GM18867 (cell line): ENCODE measurements around the gene PSMA7.

Experiments
- ATAC-seq: cut with Tn5 transposase; IDR thresholded peaks from one replicate; pipeline ENCODE4 v1.9.1; 2021; ENCODE audit warnings: mild to moderate bottlenecking, moderate library complexity; ENCODE audit not compliant: unreplicated experiment

The PSMA7 gene

DNA sequence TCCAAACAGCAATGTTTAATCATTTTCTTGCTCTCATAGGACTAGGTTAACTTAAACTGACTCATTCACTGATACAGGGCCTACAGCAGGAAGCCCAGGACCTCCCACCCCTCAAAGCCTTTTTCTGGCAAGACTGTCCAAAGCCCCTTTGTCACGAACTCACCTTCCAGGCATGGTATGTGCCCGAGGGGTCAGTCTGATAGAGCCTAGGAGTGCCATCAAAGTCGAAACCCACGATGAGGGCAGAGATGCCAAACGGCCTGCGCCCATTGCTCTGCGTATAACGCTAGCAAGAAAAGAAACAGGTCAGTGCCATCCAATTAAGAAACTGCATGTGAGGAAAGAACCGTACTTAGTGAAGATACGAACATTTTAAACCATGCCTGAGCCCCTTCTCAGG, 4.3 kb downstream of the PSMA7 start:
- ATAC-seq, result no peak

DNA sequence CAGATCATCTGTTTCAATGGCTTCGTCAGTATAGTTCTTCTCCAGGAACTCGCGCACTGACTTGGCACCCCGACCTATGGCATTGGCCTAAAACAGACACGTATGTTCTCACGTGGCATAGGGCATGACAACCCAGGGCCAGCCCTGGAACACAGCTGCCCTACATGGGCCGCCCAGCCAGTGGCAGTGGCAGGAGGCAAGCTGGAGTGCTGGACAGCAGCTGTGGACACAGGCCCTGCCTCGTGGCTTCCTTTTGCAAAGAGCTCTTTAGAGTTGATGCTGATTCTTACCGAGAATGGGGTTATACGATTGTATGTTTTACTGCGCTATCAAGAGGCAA, 5.0 kb downstream of the PSMA7 start:
- no peak for ATAC-seq

DNA sequence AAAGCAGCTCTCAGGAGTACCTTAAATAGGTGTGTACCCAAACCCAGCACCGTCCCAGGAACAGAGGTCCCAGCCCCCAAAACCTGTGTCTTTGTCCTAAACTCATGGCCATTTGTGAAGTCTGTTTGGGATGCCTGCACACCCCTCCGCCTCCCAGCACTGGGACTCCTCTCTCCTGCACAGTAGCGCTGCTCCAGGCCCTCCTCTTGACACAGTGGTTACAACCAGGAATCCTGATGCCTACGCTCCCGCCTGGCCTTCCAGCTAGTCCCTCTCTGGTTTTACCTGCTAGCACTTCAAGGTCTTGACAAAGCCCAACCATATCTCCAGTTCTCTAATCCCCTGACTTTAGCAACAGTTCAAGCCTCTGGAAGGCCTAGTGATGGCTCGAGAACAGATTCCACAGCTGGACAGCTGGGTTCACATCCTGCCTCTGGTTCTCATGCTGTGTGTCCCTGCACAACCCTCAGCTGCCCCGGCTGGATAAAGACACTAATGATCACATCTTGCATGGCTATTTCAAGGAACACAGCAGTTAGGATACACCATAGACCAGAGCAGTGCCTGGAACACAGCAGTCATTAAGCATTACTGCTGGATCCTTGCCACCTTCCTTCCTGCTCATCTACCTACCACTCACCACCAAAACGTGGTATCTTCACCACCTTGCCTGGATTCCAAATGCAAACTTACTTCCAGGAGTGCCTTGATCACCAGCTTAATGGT, 5.6 kb downstream of the PSMA7 start:
- no peak for ATAC-seq

DNA sequence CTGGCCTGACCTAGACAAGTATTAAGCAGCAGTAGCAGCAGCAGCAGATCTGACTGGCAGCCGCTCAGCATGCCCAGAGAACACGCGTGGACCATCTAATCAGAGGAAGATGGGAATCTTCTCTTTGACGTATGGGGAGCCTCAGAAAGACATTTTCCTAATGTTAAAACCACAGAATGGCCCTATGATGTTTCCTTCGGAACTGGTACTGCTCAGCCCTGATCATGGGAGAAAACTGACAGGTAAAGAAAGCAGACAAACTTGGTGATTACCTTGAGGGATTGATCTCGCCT, 6.2 kb downstream of the PSMA7 start:
- ATAC-seq, result no peak

DNA sequence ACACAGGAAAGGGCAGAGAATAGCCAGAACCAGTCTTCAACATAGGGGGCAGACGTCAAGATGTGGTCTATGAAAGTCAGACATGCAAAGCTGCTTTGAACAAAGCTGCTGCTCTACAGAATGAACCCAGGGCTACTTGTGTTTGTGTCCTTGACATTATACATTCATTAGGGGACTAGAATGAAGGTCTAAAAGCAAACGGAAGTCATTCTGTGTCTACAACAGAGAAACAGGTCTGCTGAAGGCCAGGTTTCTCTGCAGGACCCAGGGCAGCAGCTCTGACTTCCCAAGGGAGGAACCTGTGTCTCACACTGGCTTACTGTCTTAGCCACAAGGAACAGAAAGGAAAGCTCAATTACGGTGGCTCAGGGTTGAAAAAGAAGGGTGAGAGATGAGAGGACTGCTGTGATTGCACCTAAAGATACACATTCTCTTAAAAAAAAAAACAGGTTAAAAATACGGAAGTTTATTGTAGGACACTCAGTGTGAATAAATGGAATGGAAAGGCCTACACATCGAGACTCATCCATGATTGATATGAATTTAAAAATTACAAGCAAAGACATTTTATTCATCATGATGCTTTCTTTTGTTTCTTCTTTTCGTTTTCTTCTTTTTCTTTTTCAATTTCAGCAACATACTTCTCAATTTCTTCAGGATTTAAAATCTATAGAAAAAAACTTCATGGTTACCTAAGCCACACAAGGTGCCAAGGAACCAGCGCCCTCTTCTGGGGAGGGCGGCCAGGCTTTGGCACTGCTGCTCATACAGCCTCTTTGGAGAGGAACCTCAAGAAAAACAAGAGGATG, 6.7 kb downstream of the PSMA7 start:
- no peak for ATAC-seq

DNA sequence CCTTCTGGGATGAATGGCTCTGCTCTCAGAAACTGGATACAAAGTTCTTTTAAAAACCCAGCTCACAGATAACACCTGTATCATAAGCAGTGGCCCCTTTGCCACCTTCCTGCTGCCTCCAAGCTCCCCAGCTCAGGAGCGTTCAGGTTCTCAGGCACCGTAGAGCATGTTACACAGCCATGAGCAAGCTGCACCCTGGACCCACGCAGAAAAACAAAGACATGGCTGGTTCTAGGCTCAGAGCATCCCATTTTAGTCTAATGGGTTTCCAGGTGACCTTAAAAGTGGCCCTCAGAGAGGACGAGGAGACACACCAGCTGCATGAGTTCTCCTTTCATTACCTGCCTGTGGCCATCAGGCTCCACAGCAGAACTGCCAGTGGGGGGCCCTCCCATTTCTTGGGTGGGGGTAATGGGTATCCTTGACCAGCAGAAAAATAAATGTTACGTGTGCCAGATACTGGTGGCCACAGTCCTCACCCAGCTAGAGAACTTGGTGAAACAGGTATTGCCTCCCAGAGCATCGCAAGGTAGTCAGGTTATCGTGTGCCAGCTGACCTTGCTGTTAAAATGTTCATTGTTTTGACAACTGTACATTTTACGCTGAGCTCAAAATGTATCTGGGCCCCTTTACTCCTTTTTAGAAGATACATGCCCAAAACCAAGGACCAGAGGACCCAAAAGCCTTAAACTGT, 7.5 kb downstream of the PSMA7 start:
- ATAC-seq, result no peak

DNA sequence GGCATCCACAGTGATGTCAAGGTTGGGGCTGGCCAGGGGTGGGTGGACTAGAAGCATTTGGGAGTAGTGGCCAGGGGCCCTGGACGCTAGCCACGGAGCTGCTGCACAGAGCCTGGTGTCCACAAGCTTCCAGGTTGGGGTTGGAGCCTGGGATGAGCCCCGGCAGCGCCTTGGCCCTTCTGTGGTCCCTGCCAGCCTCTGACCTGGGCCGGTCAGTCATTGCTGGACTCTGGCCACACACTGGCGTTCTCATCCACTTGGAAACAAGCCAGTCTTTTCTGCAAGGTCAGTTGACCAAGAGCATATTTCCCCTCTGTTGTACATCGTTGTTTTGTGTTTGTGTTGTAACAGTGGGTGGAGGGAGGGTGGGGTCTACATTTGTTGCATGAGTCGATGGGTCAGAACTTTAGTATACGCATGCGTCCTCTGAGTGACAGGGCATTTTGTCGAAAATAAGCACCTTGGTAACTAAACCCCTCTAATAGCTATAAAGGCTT, 8.4 kb downstream of the PSMA7 start:
- ATAC-seq, result no peak

DNA sequence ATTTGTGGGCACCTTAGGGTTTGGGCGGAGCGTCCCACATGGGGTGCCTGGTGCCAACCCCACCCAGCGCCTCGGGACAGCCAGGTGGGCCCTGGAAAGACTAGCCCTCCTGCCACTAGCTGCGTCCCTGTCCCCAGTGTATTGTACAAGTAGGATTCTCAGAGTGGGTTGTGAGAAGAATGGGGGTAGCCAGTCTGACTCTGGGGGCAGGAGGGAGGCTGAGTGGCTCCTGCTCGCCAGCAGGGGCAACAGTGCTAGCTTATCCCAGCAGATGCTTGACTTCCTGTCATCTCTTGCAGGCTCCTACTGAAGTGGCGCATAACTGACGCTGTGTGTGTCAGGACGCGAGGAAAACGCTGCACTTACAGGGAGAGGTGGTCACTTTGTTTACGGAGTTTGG, 9.3 kb downstream of the PSMA7 start:
- no peak for ATAC-seq

DNA sequence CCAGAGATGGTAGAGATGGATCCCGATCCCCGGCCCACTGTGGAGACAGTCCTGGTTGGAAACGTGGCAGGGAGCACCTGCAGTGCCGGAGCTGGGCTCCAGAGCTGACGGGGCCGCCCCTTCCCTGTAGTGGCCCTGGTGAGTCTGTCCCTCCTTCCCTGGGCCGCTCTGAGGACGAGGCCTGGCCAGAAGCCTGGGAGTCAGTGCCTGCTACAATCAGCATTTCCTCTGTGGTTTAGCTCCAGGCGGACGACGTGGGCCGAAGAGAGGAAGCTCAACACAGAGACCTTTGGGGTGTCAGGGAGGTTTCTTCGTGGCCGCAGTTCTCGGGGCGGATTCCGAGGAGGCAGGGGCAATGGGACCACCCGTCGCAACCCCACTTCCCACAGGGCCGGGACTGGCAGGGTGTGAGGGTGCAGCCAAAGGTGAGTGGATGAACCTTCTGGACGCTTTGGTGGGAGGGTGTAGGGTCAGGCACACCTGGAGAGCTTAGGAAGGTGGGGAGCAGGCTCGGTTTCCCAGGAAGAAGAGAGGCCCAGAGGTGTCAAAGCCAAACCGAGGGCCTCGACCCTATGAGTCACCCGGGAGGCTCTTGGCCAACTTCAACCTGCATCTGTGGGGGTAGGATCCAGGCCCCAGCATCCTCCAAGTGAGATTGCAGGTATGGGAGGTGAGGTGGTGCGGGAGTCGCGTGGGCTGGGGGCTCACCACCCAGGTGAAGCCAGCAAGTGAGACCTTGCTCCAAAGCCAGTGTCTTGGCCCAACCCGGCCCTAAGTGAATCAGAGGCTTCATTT, 9.9 kb downstream of the PSMA7 start:
- no peak for ATAC-seq

DNA sequence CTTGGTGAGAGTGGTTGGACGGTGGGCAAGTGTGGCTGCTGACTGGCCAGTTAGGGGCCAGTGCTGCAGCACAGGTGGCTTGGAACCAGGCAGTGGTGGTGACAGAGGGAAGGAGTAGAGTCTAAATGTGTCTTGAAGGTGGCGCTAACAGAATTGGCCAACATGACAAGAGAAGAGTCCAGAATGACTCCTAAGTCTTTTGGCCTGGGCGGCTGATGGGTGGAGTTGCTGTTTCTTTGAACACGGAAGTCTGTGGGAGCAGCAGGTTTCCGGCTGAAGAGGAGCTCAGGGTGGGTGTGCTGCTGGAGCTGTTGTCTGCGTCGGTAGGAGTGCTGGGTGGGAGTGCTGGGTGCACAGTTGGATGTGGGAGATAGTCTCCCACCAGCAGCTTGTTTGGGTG, 10.8 kb downstream of the PSMA7 start:
- ATAC-seq, result no peak

DNA sequence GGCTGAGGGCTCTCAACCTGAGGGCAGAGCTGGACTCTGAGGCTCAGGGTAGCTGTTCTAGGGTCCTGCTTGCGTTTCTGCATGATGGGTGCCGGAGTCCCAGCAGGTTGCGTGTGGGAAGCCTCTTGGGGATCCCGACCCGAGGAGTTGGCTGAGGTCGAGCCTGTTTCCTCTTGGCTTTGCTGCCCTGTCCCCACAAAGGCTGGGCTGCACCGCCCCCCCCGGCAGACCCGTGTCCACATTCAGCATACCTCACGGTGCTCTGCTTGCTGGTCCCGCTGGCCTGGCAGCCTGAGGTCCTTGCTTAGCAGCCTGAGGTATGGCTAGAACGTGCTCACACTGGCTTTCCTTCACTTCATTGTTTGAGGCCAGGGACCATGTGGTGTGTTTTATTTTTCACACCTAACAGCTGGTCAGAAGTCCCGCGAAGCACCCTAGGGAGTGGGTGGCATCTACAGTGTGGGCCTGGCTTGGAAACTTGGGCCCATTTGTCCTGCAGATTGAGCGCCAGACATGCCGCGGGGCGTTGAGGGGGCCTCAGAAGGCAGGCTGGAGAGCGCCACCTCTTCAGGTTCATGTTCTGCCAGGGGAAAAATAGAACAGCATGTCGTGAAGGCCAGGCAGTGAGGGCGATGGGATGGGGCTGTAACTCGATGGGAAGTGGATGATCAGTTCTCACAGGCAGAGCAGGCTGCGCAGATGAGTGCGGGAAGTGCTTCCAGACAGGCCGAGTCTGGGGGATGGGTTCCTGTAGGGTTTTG, 11.5 kb downstream of the PSMA7 start:
- no peak for ATAC-seq

DNA sequence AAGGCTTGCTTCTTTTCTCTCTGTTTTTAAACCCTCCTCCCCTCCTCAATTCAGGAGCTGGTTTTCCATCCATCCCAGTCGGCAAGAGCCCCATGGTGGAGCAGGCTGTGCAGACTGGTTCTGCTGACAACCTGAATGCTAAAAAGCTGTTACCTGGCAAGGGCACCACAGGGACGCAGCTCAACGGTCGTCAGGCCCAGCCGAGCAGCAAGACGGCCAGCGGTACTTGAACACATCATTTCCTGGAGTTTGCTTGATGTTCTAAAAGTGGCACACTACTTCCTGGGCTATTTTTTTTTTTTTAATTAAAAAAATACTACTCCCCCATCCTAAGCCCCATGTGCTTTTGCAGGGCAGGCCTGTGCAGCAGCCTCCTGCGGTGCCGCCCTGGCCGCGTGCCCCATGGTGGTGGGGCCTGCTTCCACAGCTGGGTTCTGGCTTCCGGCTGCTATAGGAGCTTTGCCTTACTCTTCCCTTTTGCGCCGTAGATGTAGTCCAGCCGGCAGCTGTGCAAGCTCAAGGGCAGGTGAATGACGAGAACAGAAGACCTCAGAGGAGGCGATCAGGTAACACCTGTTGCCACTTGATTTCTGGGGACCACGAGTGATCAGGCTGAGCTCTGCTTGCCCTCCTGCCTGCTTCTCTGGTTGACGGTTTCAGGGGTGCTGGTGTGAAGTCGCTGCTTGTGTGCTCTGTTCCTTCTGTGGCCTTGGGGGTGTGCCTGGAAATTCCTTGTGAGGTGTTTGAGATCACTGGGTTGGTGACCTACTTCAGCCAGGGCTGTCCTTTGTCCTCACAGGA, 13.3 kb downstream of the PSMA7 start:
- no peak for ATAC-seq

DNA sequence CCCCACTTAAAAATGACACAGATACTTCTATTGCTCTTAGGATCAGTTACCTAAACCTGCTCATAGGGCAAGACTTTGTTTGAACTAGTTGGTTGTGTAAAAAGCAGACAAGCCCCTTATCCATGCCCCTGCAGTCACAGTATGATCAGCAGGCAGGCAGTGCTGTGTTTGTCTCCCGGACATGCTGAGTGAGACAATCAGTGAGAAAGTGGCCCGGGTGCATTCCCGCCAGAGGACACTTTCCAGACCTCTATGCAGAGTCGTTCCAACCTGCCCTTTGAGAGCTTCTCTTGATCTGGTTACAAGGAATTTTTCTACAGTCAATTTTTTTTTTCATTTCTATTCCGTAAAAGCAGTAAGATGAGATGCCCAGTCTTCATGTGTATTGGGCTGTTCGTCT, 14.7 kb downstream of the PSMA7 start:
- no peak for ATAC-seq

DNA sequence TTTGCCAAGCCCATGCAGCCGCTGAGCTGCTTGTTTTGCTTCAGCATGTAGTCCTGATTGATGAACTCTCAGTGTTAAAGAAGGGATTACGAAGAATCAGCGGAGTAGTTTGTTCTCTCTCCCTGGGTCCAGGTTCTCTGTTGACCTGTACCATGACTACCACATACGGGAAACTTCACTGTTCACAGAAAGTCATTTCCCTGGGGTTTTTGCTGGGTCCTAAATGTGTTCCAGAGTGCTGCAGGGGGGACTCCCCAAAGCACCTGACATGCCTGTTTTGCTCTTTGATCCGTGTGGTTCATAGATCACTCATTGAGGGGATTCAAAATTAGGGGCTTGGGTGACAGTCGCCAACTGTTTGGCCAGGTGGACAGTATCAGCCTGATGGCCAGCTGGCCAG, 15.4 kb downstream of the PSMA7 start:
- no peak for ATAC-seq

DNA sequence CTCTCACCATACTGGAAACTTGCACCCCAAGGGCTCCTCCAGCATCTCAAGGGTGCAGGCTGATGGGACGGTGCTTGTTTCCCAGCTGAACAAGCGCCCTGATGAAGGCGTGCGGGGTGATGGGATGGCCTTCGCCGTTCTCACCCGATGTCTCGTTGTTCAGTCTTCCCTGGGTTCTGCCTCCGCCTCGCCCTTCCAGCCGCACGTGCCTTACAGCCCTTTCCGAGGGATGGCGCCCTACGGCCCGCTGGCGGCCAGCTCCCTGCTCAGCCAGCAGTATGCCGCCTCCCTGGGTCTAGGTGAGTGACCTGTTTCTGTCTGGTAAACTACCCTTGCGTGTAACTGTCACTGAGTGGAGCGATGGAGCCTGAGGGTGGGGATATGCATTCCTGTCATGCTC, 17.1 kb downstream of the PSMA7 start:
- no peak for ATAC-seq

DNA sequence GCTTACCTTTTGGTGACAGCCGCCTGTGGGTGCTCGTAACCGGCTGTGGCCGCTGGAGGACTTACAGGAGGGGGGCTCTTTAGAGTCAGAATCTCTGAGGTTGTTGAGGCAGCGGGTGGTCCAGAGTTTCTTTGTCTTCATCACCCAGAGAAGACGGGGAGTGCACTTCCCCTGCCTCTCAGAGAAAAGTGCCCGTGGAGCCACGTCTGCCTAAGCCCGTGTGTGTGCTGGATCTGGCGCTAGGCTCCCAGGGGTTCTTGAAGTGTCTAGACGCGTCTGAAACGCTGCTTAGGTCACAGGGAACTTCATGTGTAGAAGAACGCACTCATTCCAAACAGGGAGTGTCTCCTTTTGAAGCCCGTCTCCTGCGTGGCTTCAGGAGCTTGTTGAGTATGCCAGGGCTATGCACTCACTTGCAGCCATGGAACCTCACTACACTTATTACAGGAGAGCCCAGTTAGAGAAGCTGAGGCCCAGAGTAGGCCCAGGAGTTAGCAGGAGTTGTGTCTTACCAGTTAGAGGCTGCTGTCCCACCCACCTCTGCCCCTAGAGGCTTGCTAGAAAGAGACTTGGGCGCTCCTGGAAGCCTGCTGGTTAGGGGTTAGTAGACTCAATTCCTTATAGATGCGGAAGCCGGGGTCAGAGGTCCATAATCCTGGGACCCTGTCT, 19.6 kb downstream of the PSMA7 start:
- ATAC-seq, result no peak

DNA sequence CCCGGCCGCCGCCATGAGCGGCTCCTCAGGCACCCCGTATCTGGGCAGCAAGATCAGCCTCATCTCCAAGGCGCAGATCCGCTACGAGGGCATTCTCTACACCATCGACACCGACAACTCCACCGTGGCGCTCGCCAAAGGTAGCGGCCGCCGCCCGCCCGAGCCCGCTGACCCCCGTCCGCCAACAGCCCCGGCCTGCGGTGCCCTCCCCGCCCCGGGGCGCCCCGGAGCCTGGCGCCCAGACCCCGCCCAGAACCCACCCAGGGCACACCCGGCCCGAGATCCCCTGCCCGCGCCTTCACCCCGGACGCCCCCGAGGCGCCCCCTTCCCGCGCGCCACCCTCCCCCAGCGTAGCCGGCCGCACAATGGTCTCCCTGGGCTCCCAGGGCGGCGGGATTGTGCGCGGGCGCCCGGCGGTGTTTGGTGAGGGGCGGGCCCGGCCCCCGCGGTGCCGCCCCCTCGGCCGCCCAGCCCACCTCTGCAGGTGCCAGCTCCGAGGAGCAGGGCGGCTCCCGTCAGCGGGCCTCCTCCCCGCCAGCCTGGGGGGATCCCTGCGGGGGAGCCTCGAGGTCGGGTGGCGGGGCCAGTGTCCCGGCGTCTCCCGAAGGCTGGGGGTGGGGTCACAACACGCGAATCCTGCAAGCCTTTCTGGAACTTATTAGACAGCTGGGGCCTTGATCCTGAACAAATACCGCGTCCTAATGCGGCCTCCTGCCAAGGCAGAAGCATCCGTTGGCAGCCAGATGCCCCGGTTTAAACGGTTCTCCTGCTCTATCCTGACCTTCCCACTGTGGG, 20.3 kb downstream of the PSMA7 start:
- ATAC-seq, result peak; percentile 16
